Measurements from ENCODE around the gene QRFP. TPM values are rescaled to one million over a fixed set of nuclear protein-coding genes. Genes with fewer than 3 reads are reported as not detected.

Gene QRFP
- total RNA-seq, 4 donors from 2014 or later = not detected

DNA sequence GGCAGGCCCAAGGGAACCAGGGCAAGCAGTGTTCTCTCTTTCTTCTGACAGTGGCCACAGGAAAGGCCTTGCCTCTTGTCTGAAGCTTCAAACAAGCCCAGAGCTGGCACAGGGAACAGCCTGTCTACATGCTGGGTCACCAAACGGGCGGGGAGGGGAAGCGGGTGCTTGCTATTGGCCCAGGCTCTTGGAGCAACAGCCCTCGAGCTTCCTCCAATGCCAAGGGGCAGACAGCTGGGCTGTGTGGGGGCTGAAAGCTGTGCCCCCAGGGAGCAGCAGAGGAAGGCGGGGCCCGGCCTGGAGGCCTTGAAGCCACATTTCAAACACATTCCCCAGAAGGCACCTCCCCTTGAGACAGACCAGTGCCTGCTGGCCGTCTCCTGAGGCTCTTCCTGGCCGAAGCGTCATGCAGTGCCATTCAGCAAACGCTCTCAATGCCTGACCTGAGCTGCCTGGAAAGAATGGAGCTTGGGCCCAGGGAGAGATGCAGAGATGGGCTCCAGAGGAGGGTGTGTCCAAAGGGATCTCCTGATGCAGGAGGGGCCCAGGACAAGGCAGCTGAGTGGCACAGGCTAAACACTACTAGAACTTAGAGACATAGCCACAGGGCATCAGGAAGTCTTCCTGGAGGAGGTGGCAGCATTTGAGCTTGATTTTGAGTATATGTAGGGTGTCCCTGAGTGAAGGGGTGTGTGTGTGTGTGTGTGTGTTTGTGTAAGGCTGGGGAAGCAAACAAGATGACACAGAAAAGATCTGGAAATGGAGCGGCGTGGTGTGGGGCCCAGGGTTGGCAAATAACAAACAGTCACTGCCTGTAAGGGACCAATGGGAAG lies 39.9 kb upstream of the QRFP start:
- intact Hi-C loops (cut with DNase I) = no loop called here
- WGBS = 52% methylated on average over 6 of the region's 12 CpGs
- peak overlapping the region; percentile 31 to 62 (median 56) for H3K27ac ChIP-seq (replicated peaks in 1 of 4)
- TF ChIP-seq, protein P1, sequence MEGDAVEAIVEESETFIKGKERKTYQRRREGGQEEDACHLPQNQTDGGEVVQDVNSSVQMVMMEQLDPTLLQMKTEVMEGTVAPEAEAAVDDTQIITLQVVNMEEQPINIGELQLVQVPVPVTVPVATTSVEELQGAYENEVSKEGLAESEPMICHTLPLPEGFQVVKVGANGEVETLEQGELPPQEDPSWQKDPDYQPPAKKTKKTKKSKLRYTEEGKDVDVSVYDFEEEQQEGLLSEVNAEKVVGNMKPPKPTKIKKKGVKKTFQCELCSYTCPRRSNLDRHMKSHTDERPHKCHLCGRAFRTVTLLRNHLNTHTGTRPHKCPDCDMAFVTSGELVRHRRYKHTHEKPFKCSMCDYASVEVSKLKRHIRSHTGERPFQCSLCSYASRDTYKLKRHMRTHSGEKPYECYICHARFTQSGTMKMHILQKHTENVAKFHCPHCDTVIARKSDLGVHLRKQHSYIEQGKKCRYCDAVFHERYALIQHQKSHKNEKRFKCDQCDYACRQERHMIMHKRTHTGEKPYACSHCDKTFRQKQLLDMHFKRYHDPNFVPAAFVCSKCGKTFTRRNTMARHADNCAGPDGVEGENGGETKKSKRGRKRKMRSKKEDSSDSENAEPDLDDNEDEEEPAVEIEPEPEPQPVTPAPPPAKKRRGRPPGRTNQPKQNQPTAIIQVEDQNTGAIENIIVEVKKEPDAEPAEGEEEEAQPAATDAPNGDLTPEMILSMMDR (IDR thresholded peaks at IDR 0.05) = no peak
- peak; percentile 16 to 40 for TF ChIP-seq POLR2AphosphoS5 (IDR thresholded peaks at IDR 0.05)
- TF ChIP-seq POLR2A (IDR thresholded peaks at IDR 0.05; ENCODE audit: low read depth) = no peak
- no peak for TF ChIP-seq EP300 (IDR thresholded peaks at IDR 0.05)
- peaks cover 14 to 94% (median 35%) of the 10 kb centered on the region in 4 donors for H3K27me3 ChIP-seq
- no peak overlapping the region for H3K4me3 ChIP-seq
- no peaks in the 10 kb centered on the region for H3K9me3 ChIP-seq
- H3K36me3 ChIP-seq = no peaks in the 10 kb centered on the region
- no peak for DNase-seq (ENCODE audit: extremely low spot score)
- peaks cover 39 to 94% (median 87%) of the 10 kb centered on the region in 4 donors for H3K4me1 ChIP-seq

DNA sequence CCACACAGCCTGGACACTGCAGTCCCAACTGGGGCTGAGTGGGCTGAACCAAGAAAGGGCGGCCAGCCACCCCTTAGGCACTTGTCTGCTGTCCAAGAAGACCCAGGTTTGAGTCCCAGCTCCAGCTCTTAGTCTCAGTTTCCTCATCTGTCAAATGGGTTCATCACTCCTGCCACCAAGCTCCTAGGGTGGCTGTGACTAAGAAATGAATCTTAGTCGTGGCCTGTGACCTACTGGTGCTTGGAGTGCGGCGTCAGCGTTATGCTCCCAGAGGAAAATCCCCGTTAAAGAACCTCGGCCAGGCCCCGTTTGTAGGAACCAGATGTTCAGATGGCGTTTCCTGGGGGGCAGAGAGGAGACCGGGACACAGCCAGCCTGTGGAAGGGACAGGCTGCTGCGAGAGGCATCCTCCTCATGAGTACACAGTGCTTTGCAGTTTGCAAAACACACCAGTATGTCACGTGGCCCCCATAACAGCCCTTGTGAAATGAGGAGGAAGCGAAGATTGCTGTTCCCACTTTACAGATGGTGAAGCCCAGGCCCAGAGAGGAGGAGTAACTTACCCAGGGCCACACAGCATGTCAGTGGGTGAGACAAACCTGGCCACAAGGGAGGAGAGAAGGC lies 39.1 kb upstream of the QRFP start:
- WGBS = 91% methylated on average over 11 of the region's 13 CpGs
- Histone ChIP-seq H3K4me1 (peaks cover 42 to 94% (median 84%) of the 10 kb centered on the region in 4 donors), H3K27me3 (peaks cover 14 to 87% (median 31%) of the 10 kb centered on the region in 4 donors), H3K27ac (replicated peaks in 1 of 4) (peak overlapping the region; percentile 31 to 62 (median 56)), H3K9me3 (no peaks in the 10 kb centered on the region), H3K36me3 (no peaks in the 10 kb centered on the region), H3K4me3 (no peak overlapping the region)
- no peak for DNase-seq (ENCODE audit: extremely low spot score)
- intact Hi-C loops (cut with DNase I) = no loop called here
- TF ChIP-seq, protein P1 (IDR thresholded peaks at IDR 0.05) = no peak
- TF ChIP-seq POLR2A (IDR thresholded peaks at IDR 0.05; ENCODE audit: low read depth) = no peak
- no peak for TF ChIP-seq POLR2AphosphoS5 (IDR thresholded peaks at IDR 0.05)
- TF ChIP-seq EP300 (IDR thresholded peaks at IDR 0.05) = no peak

DNA sequence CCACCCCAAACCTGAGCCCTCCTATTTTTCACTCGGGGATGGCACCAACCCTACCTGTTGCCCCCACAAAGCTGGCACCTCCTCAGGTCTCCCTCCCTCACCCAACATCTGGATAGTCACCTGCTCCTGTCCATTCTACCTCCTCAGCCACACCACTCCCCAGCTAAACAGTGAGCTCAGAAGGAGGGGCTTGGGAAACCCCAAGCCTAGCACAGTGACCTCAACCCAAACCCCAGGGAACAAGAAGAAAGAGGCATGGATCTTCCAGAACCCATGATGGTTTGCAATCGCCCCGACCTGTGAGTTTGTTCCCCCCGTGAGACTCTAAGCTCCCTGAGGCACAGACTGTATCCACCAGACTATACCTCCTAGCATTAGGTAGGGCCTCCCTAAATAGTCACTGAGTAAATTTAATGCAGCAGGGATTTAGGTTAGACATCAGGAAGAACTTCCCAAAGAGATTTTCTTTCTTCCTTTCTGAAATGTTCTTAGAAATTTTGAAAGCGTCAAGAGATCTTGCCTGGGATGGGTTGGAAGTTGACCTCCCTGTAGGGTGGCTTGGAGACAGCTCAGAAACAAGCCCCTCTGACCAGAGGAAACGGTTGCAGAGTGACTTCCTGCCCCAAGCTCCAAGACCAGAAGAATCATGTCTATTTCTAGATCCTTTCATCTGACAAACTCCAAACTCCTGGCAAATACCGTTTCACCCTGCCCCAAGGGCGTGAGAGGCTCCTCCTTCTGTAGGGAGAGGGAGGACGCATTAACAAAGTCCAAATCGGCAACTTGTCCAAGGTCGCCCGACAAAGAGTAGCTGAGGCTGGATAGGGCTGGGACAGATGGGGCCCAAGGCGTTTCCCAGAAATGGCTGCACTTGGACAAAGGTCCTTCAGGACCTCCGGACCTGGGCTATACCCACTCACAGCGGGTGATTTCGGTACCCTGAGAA lies 38.4 kb upstream of the QRFP start:
- peaks cover 11 to 79% (median 25%) of the 10 kb centered on the region in 4 donors for H3K27me3 ChIP-seq
- H3K4me3 ChIP-seq = no peak overlapping the region
- H3K4me1 ChIP-seq = peaks cover 41 to 90% (median 78%) of the 10 kb centered on the region in 4 donors
- no peaks in the 10 kb centered on the region for H3K9me3 ChIP-seq
- TF ChIP-seq EP300 (IDR thresholded peaks at IDR 0.05) (no peak), POLR2AphosphoS5 (IDR thresholded peaks at IDR 0.05) (no peak), POLR2A (IDR thresholded peaks at IDR 0.05; ENCODE audit: low read depth) (no peak)
- TF ChIP-seq, protein P1 (IDR thresholded peaks at IDR 0.05) = no peak
- H3K27ac ChIP-seq (replicated peaks in 1 of 4) = no peak overlapping the region
- no peak for DNase-seq (ENCODE audit: extremely low spot score)
- WGBS = 74% methylated on average over 13 of the region's 16 CpGs
- H3K36me3 ChIP-seq = no peaks in the 10 kb centered on the region
- intact Hi-C loops (cut with DNase I) = no loop called here

DNA sequence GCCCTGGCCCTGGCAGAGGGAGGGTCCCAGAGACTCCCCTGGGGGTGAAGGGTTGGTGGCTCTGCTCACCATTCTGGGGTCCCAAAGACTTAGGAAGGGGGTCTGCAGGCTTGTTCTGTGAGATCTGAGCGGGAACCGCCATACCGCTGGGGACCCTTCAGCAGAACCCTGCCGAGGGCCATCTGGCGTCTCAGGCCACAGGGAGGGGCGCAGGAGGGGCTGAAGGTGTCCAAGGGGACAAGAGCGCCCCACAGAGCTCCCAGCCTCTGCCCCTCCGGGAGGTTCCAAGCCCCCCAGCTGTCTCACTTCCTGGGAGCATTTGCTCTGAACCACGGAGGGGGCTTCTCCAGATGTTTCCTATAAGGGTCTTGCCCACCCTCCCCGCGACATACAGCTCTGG lies 37.6 kb upstream of the QRFP start:
- no peak for TF ChIP-seq POLR2AphosphoS5 (IDR thresholded peaks at IDR 0.05)
- TF ChIP-seq, protein P1 (IDR thresholded peaks at IDR 0.05) = no peak
- no peaks in the 10 kb centered on the region for H3K9me3 ChIP-seq
- H3K27me3 ChIP-seq = peaks cover 4 to 71% (median 18%) of the 10 kb centered on the region in 4 donors
- peaks cover 35 to 88% (median 72%) of the 10 kb centered on the region in 4 donors for H3K4me1 ChIP-seq
- WGBS = 57% methylated on average over 4 of the region's 11 CpGs
- H3K36me3 ChIP-seq = no peaks in the 10 kb centered on the region
- H3K27ac ChIP-seq (replicated peaks in 1 of 4) = no peak overlapping the region
- intact Hi-C loops (cut with DNase I) = no loop called here
- no peak for DNase-seq (ENCODE audit: extremely low spot score)
- no peak overlapping the region for H3K4me3 ChIP-seq

All from esophagus muscularis mucosa (tissue), 4 donors.